IMR-90 (cell line): ENCODE measurements around the gene PLXDC2. TPM values are rescaled to one million over a fixed set of nuclear protein-coding genes. Genes with fewer than 3 reads are reported as not detected.

Experiments used
- ATAC-seq: fragments of 200-7000 bp; cut with Tn5 transposase; 2 replicates; pipeline ENCODE4 v1.9.1; 2020; ENCODE audit warnings: low read depth, mild to moderate bottlenecking, moderate library complexity
- BruUV-seq: library from RNA; stranded (reverse); fragments of 400-500 nt; replicated peaks from 2 replicates; lab custom pipeline; 2021; lab: Mats Ljungman, UMichigan
- CTCF ChIA-PET: fragments of 300-600 bp; formaldehyde crosslinking; extraction: SDS; loops from one replicate; lab custom pipeline; 2021; ENCODE audit warnings: antibody characterized with exemption; lab: Yijun Ruan, JAX
- POLR2A ChIA-PET: fragments of 300-600 bp; sonication (Branson Sonifier 250); formaldehyde crosslinking; loops from one replicate; lab custom pipeline; 2022; ENCODE audit warnings: antibody characterized with exemption; ENCODE audit not compliant: unreplicated experiment; lab: Charles Lee
- DNase-seq: peaks from one replicate; pipeline ENCODE4 v3.0.0; 2013
- H2AFZ ChIP-seq: replicated peaks from 2 replicates; pipeline ENCODE3; 2013; ENCODE audit warnings: low read length, mild to moderate bottlenecking; ENCODE audit not compliant: poor library complexity
- H2AK5ac ChIP-seq: 2 replicates; pipeline ENCODE4 v1.6.1; 2013; ENCODE audit warnings: low read depth, low read length, inconsistent platforms
- H2AK9ac ChIP-seq: replicated peaks from 2 replicates; pipeline ENCODE3; 2013; ENCODE audit warnings: mild to moderate bottlenecking, low read depth, low read length, moderate library complexity; ENCODE audit not compliant: poor library complexity
- H2BK120ac ChIP-seq: 2 replicates; pipeline ENCODE4 v1.6.1; 2013; ENCODE audit warnings: low read depth, low read length, inconsistent platforms
- H2BK15ac ChIP-seq: 3 replicates; pipeline ENCODE4 v1.6.1; 2013; ENCODE audit warnings: low read depth, low read length, inconsistent platforms
- H2BK20ac ChIP-seq: 2 replicates; pipeline ENCODE4 v1.6.1; 2013; ENCODE audit warnings: low read depth, mild to moderate bottlenecking, inconsistent platforms, low read length, moderate library complexity
- H2BK5ac ChIP-seq: 2 replicates; pipeline ENCODE4 v1.6.1; 2013; ENCODE audit warnings: mild to moderate bottlenecking, low read depth, low read length, inconsistent platforms; ENCODE audit not compliant: poor library complexity, severe bottlenecking
- H3K14ac ChIP-seq: replicated peaks from 2 replicates; pipeline ENCODE4 v1.6.1; 2013; ENCODE audit warnings: low read depth, low read length, inconsistent platforms
- H3K18ac ChIP-seq: 2 replicates; pipeline ENCODE4 v1.6.1; 2013; ENCODE audit warnings: low read depth, low read length, control low read depth
- H3K23ac ChIP-seq: 2 replicates; pipeline ENCODE4 v1.6.1; 2013; ENCODE audit warnings: low read depth, low read length, inconsistent platforms
- H3K27ac ChIP-seq: 2 replicates; pipeline ENCODE4 v1.5.1; 2013; ENCODE audit warnings: mild to moderate bottlenecking, control low read depth, low read length; ENCODE audit not compliant: insufficient read depth
- H3K27me3 ChIP-seq: 2 replicates; pipeline ENCODE4 v1.6.1; 2013; ENCODE audit warnings: low read length; ENCODE audit not compliant: control insufficient read depth, insufficient read depth
- H3K36me3 ChIP-seq: 2 replicates; pipeline ENCODE4 v1.6.1; 2013; ENCODE audit warnings: low read length, mixed read lengths; ENCODE audit not compliant: control insufficient read depth, insufficient read depth
- H3K4ac ChIP-seq: 2 replicates; pipeline ENCODE4 v1.6.1; 2013; ENCODE audit warnings: low read depth, low read length, inconsistent platforms
- H3K4me1 ChIP-seq: 2 replicates; pipeline ENCODE4 v1.6.1; 2013; ENCODE audit warnings: low read length, mixed read lengths; ENCODE audit not compliant: control insufficient read depth, insufficient read depth
- H3K4me2 ChIP-seq: 2 replicates; pipeline ENCODE4 v1.6.1; 2013; ENCODE audit warnings: low read depth, mild to moderate bottlenecking, control low read depth, low read length, moderate library complexity
- H3K4me3 ChIP-seq: 2 replicates; pipeline ENCODE4 v1.5.1; 2013; ENCODE audit warnings: low read depth, mild to moderate bottlenecking, control low read depth, low read length, moderate library complexity; ENCODE audit not compliant: insufficient read depth
- H3K56ac ChIP-seq: 2 replicates; pipeline ENCODE4 v1.6.1; 2013; ENCODE audit warnings: low read length, inconsistent platforms; ENCODE audit not compliant: insufficient read depth; ENCODE audit errors: extremely low read depth
- H3K79me1 ChIP-seq, 2 experiments: 2 replicates each; pipeline ENCODE4 v1.6.1; 2013; ENCODE audit warnings: low read length in 2 of 2, inconsistent platforms in 1 of 2, low read depth in 1 of 2
- H3K9ac ChIP-seq: 2 replicates; pipeline ENCODE4 v1.6.1; 2013; ENCODE audit warnings: low read depth, low read length, control low read depth
- H3K9me1 ChIP-seq: 2 replicates; pipeline ENCODE4 v1.6.1; 2013; ENCODE audit warnings: low read length, inconsistent platforms; ENCODE audit not compliant: insufficient read depth
- H3K9me3 ChIP-seq: 2 replicates; pipeline ENCODE4 v1.6.1; 2013; ENCODE audit warnings: low read length; ENCODE audit not compliant: control insufficient read depth, insufficient read depth
- H4K20me1 ChIP-seq: 2 replicates; pipeline ENCODE4 v1.6.1; 2013; ENCODE audit warnings: low read length, inconsistent platforms; ENCODE audit not compliant: insufficient read depth
- H4K5ac ChIP-seq: 2 replicates; pipeline ENCODE4 v1.6.1; 2013; ENCODE audit warnings: mild to moderate bottlenecking, low read depth, low read length, control low read depth
- H4K8ac ChIP-seq, 2 experiments: 2 replicates each; pipeline ENCODE4 v1.6.1; 2013; ENCODE audit warnings: low read depth in 2 of 2, low read length in 2 of 2, control low read depth in 1 of 2, inconsistent platforms in 1 of 2
- H4K91ac ChIP-seq: 2 replicates; pipeline ENCODE4 v1.6.1; 2013; ENCODE audit warnings: low read depth, low read length, inconsistent platforms; ENCODE audit not compliant: insufficient read depth
- BHLHE40 ChIP-seq: fragments of 150-350 bp; IDR thresholded peaks from 2 replicates; pipeline ENCODE4 v1.6.1; 2016; ENCODE audit warnings: mild to moderate bottlenecking, low read depth, low read length
- CEBPB ChIP-seq: IDR thresholded peaks from 2 replicates; pipeline ENCODE4 v1.6.1; 2012; ENCODE audit warnings: low read depth, low read length, improper control_type of control experiment
- CHD1 ChIP-seq: IDR thresholded peaks from 2 replicates; pipeline ENCODE4 v1.6.1; 2012; ENCODE audit warnings: low read depth, low read length, improper control_type of control experiment
- CTCF ChIP-seq: conservative IDR thresholded peaks from 2 replicates; pipeline ENCODE4 v1.5.1; 2012; ENCODE audit warnings: mild to moderate bottlenecking, low read depth, low read length, improper control_type of control experiment
- ELK1 ChIP-seq: fragments of 150-350 bp; IDR thresholded peaks from 2 replicates; pipeline ENCODE4 v1.6.1; 2016; ENCODE audit warnings: low read depth, mild to moderate bottlenecking, low read length, moderate library complexity, borderline replicate concordance
- FOS ChIP-seq: fragments of 150-350 bp; IDR thresholded peaks from 2 replicates; pipeline ENCODE4 v1.6.1; 2016; ENCODE audit warnings: low read depth, low read length
- MAFK ChIP-seq: IDR thresholded peaks from 2 replicates; pipeline ENCODE4 v1.6.1; 2012; ENCODE audit warnings: low read depth, low read length, improper control_type of control experiment
- MAZ ChIP-seq: IDR thresholded peaks from 2 replicates; pipeline ENCODE4 v1.6.1; 2012; ENCODE audit warnings: low read depth, mild to moderate bottlenecking, low read length, improper control_type of control experiment, moderate library complexity, borderline replicate concordance
- MXI1 ChIP-seq: IDR thresholded peaks from 2 replicates; pipeline ENCODE4 v1.6.1; 2012; ENCODE audit warnings: low read depth, mild to moderate bottlenecking, low read length, moderate library complexity, borderline replicate concordance
- NFE2L2 ChIP-seq: fragments of 150-350 bp; IDR thresholded peaks from 2 replicates; pipeline ENCODE4 v1.6.1; 2016; ENCODE audit warnings: low read depth, mild to moderate bottlenecking, low read length
- POLR2A ChIP-seq: IDR thresholded peaks from 2 replicates; pipeline ENCODE4 v1.6.1; 2012; ENCODE audit warnings: mild to moderate bottlenecking, low read depth, low read length
- RAD21 ChIP-seq: IDR thresholded peaks from 2 replicates; pipeline ENCODE4 v1.6.1; 2012; ENCODE audit warnings: low read length, improper control_type of control experiment
- RCOR1 ChIP-seq: IDR thresholded peaks from 2 replicates; pipeline ENCODE4 v1.6.1; 2012; ENCODE audit warnings: mild to moderate bottlenecking, low read length, improper control_type of control experiment; ENCODE audit not compliant: insufficient replicate concordance
- RFX5 ChIP-seq: IDR thresholded peaks from 2 replicates; pipeline ENCODE4 v1.8.0; 2012; ENCODE audit warnings: low read depth, mild to moderate bottlenecking, low read length, moderate library complexity
- SMC3 ChIP-seq: fragments of 150-350 bp; IDR thresholded peaks from 2 replicates; pipeline ENCODE4 v1.6.1; 2016; ENCODE audit warnings: low read depth, mild to moderate bottlenecking, antibody characterized with exemption, low read length, moderate library complexity
- USF2 ChIP-seq: fragments of 150-350 bp; IDR thresholded peaks from 2 replicates; pipeline ENCODE4 v1.6.1; 2017; ENCODE audit warnings: mild to moderate bottlenecking, antibody characterized with exemption, low read length, low read depth
- WGBS, 2 experiments: methylation state at CpG; one replicate each; pipeline versions ENCODE4 v1.1.5 to v1.1.7; 2013; ENCODE audit warnings: missing lambda C conversion rate in 2 of 2; ENCODE audit not compliant: insufficient read length in 1 of 2; ENCODE audit errors: extremely low coverage in 2 of 2; 5-methylcytosine and 5-hydroxymethylcytosine counted together
- dilution Hi-C: fragments of 300-500 bp; cut with HindIII; formaldehyde crosslinking; loops from one replicate; pipeline ENCODE4 v1.14.3; 2018; ENCODE audit warnings: low sequenced_read_pairs; ENCODE audit not compliant: unreplicated experiment
- in situ Hi-C: fragments of 300-500 bp; cut with MboI; formaldehyde crosslinking; loops from 3 replicates; pipeline ENCODE4 v1.14.3; 2019; ENCODE audit warnings: low sequenced_read_pairs, inconsistent platforms, mixed read lengths
- intact Hi-C: fragments of 100-400 bp; cut with micrococcal nuclease; formaldehyde crosslinking; loops from 2 replicates; pipeline ENCODE4 v1.10.0; 2022
- polyA plus RNA-seq, 3 experiments: library from polyadenylated mRNA; depleted of rRNA; stranded (reverse); fragments of >200 nt; gene quantifications; 2 replicates each; pipeline ENCODE4 v1.2.3, GENCODE V29; 2012; ENCODE audit warnings: low replicate concordance in 1 of 3
- total RNA-seq: library from RNA; depleted of rRNA; stranded (reverse); fragments of >200 nt; gene quantifications from 2 replicates; pipeline ENCODE4 v1.2.3, GENCODE V29; 2012

Gene PLXDC2
- total and polyA plus RNA-seq, 2 of the 4 experiments (the other 2 are of a cell fraction): 3.2 to 6.1 TPM

GRCh38 chr10:19967981-19968380 lies 151.7 kb downstream of the PLXDC2 start:
- intact Hi-C loops: no loop called here
- Histone ChIP-seq H3K9ac (no peak overlapping the region), H3K14ac (no peak overlapping the region), H4K91ac (no peak overlapping the region), H4K5ac (no peak overlapping the region), H2AK9ac (no peak overlapping the region), H3K4me2 (no peak overlapping the region), H4K20me1 (no peaks in the 10 kb centered on the region), H2BK120ac (no peak overlapping the region), H2AFZ (no peak overlapping the region), H3K79me1 (no peaks in the 10 kb centered on the region), H4K8ac (no peak overlapping the region), H3K56ac (no peak overlapping the region), H2AK5ac (no peak overlapping the region), H3K9me3 (no peaks in the 10 kb centered on the region), H2BK20ac (no peak overlapping the region), H3K36me3 (no peaks in the 10 kb centered on the region), H3K4me3 (no peak overlapping the region), H3K9me1 (peaks cover 2% of the 10 kb centered on the region; the same call in 1 of the 2 replicates), H3K4me1 (peaks cover 3% of the 10 kb centered on the region; the same call in 1 of the 2 replicates), H3K4ac (no peak overlapping the region), H3K27me3 (no peaks in the 10 kb centered on the region), H3K23ac (no peak overlapping the region), H2BK5ac (no peak overlapping the region), H3K27ac (no peak overlapping the region), H2BK15ac (no peak overlapping the region), H3K18ac (no peak overlapping the region)
- in situ Hi-C loops: no loop called here
- POLR2A ChIA-PET: no interaction called here
- BruUV-seq: no TSS peak
- no CpG with 5 or more reads among the region's 3 CpGs for WGBS, 2 experiments
- TF ChIP-seq BHLHE40: no peak
- TF ChIP-seq MAFK: no peak
- TF ChIP-seq MXI1: no peak
- no peak for TF ChIP-seq RCOR1
- no peak for TF ChIP-seq SMC3
- TF ChIP-seq ELK1: no peak
- no peak for TF ChIP-seq USF2
- no peak for TF ChIP-seq CHD1
- no peak for TF ChIP-seq FOS
- TF ChIP-seq POLR2A: no peak
- no peak for TF ChIP-seq CTCF
- TF ChIP-seq RFX5: no peak
- no peak for TF ChIP-seq MAZ
- TF ChIP-seq RAD21: no peak
- no peak for TF ChIP-seq CEBPB
- no peak for TF ChIP-seq NFE2L2
- ATAC-seq: no peak
- dilution Hi-C loops: no loop called here
- no peak for DNase-seq
- CTCF ChIA-PET: no interaction called here
